PC-3 (cell line): ENCODE results near the gene RPS2. TPM values are rescaled to one million over a fixed set of nuclear protein-coding genes. Genes with fewer than 3 reads are reported as not detected.

Experiments
- ATAC-seq: fragments of 200-7000 bp; cut with Tn5 transposase; 2 replicates; pipeline ENCODE4 v1.9.1; 2020; ENCODE audit warnings: mild to moderate bottlenecking, moderate library complexity
- BruUV-seq: library from RNA; stranded (reverse); fragments of 400-500 nt; replicated peaks from 2 replicates; lab custom pipeline; 2021; lab: Mats Ljungman, UMichigan
- CTCF ChIA-PET: fragments of 300-600 bp; sonication (Branson Sonifier 250); formaldehyde crosslinking; loops from one replicate; lab custom pipeline; 2022; ENCODE audit warnings: antibody characterized with exemption; lab: Charles Lee
- POLR2A ChIA-PET: fragments of 300-600 bp; sonication (Branson Sonifier 250); formaldehyde crosslinking; loops from one replicate; lab custom pipeline; 2022; ENCODE audit warnings: antibody characterized with exemption; ENCODE audit not compliant: unreplicated experiment; lab: Charles Lee
- DNase-seq: peaks from one replicate; pipeline ENCODE4 v3.0.0-alpha.2; 2015
- H2AFZ ChIP-seq: fragments of 300-600 bp; sonication (generic); 2 replicates; pipeline ENCODE4 v1.6.0; 2016; ENCODE audit warnings: antibody characterized with exemption, low read length
- H3F3A ChIP-seq: fragments of 300-600 bp; sonication (generic); one replicate; pipeline ENCODE4 v1.6.0; 2017; ENCODE audit warnings: antibody characterized with exemption, low read length, control low read depth, mild to moderate bottlenecking; ENCODE audit not compliant: unreplicated experiment
- H3K27ac ChIP-seq: fragments of 300-600 bp; sonication (generic); 2 replicates; pipeline ENCODE4 v1.5.1; 2016; ENCODE audit warnings: mild to moderate bottlenecking, low read length
- H3K27me3 ChIP-seq: fragments of 300-600 bp; sonication (generic); 2 replicates; pipeline ENCODE4 v1.6.1; 2016; ENCODE audit warnings: low read length, mixed read lengths
- H3K36me3 ChIP-seq: fragments of 300-600 bp; sonication (generic); 2 replicates; pipeline ENCODE4 v1.6.1; 2016; ENCODE audit warnings: low read depth, mixed run types, low read length, mixed read lengths
- H3K4me1 ChIP-seq: fragments of 300-600 bp; sonication (generic); 2 replicates; pipeline ENCODE4 v1.5.1; 2016; ENCODE audit warnings: low read length; ENCODE audit not compliant: insufficient read depth
- H3K4me2 ChIP-seq: fragments of 300-600 bp; sonication (generic); 2 replicates; pipeline ENCODE4 v1.6.0; 2016; ENCODE audit warnings: low read length
- H3K4me3 ChIP-seq: fragments of 300-600 bp; sonication (generic); 2 replicates; pipeline ENCODE4 v1.5.1; 2016; ENCODE audit warnings: mild to moderate bottlenecking, low read length, mixed read lengths
- H3K79me2 ChIP-seq: fragments of 300-600 bp; sonication (generic); 2 replicates; pipeline ENCODE4 v1.6.1; 2017; ENCODE audit warnings: low read length, mixed read lengths
- H3K9ac ChIP-seq: fragments of 300-600 bp; sonication (generic); 2 replicates; pipeline ENCODE4 v1.6.0; 2016; ENCODE audit warnings: mild to moderate bottlenecking, low read length
- H3K9me2 ChIP-seq: fragments of 300-600 bp; sonication (generic); replicated peaks from 2 replicates; pipeline ENCODE4 v1.6.1; 2016; ENCODE audit warnings: mixed run types, low read length, mixed read lengths
- H3K9me3 ChIP-seq: fragments of 300-600 bp; sonication (generic); 2 replicates; pipeline ENCODE4 v1.6.1; 2016; ENCODE audit warnings: low read length, mixed read lengths
- H4K20me1 ChIP-seq: fragments of 300-600 bp; sonication (generic); 2 replicates; pipeline ENCODE4 v1.6.1; 2016; ENCODE audit warnings: low read length, mixed read lengths
- EZH2 ChIP-seq: fragments of 300-600 bp; sonication (generic); IDR thresholded peaks from one replicate; pipeline ENCODE4 v1.6.1; 2017; ENCODE audit warnings: antibody characterized with exemption, mild to moderate bottlenecking, low read length; ENCODE audit not compliant: unreplicated experiment
- EZH2phosphoT487 ChIP-seq: fragments of 300-600 bp; sonication (generic); IDR thresholded peaks from 2 replicates; pipeline ENCODE4 v1.6.1; 2018; ENCODE audit warnings: mild to moderate bottlenecking, antibody characterized with exemption, low read length, borderline replicate concordance
- intact Hi-C: fragments of 100-400 bp; cut with micrococcal nuclease; formaldehyde crosslinking; loops from 2 replicates; pipeline ENCODE4 v1.9.0; 2023
- total RNA-seq: library from RNA; depleted of rRNA; stranded (reverse); fragments of >200 nt; gene quantifications from 2 replicates; pipeline ENCODE4 v1.2.3, GENCODE V29; 2014
- TF ChIP-seq, protein P1 (sequence below): fragments of 300-600 bp; sonication (generic); conservative IDR thresholded peaks from 2 replicates; pipeline ENCODE4 v1.5.1; 2017; ENCODE audit warnings: antibody characterized with exemption, low read depth, mild to moderate bottlenecking, low read length

The RPS2 gene
- total RNA-seq, 1 experiment from 2014 or later: 2,234 TPM

GRCh38 chr16:1999866-2000514, 35.4 kb upstream of the RPS2 start:
- Histone ChIP-seq H3K4me1 (0 out of 2 replicates have a peak, but pooled peaks cover under 1% of the 10 kb centered on the region), H3K4me2 (no peak overlapping the region), H4K20me1 (peaks cover 11% of the 10 kb centered on the region; the same call in 1 of the 2 replicates), H3K27me3 (no peaks in the 10 kb centered on the region), H3K4me3 (no peak overlapping the region), H3K36me3 (peaks cover 3% of the 10 kb centered on the region; the same call in 1 of the 2 replicates), H3K9ac (no peak overlapping the region), H2AFZ (no peak overlapping the region), H3K9me2 (no peaks in the 10 kb centered on the region), H3K27ac (no peak overlapping the region), H3K9me3 (no peaks in the 10 kb centered on the region), H3F3A (no peaks in the 10 kb centered on the region), H3K79me2 (peaks cover 19% of the 10 kb centered on the region)
- ATAC-seq (no peak), DNase-seq (no peak)
- POLR2A ChIA-PET: no interaction called here
- CTCF ChIA-PET: no interaction called here
- TF ChIP-seq EZH2phosphoT487: no peak
- no peak for TF ChIP-seq EZH2
- TF ChIP-seq, protein P1, sequence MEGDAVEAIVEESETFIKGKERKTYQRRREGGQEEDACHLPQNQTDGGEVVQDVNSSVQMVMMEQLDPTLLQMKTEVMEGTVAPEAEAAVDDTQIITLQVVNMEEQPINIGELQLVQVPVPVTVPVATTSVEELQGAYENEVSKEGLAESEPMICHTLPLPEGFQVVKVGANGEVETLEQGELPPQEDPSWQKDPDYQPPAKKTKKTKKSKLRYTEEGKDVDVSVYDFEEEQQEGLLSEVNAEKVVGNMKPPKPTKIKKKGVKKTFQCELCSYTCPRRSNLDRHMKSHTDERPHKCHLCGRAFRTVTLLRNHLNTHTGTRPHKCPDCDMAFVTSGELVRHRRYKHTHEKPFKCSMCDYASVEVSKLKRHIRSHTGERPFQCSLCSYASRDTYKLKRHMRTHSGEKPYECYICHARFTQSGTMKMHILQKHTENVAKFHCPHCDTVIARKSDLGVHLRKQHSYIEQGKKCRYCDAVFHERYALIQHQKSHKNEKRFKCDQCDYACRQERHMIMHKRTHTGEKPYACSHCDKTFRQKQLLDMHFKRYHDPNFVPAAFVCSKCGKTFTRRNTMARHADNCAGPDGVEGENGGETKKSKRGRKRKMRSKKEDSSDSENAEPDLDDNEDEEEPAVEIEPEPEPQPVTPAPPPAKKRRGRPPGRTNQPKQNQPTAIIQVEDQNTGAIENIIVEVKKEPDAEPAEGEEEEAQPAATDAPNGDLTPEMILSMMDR: no peak
- BruUV-seq: no TSS peak
- intact Hi-C loops: no loop called here

GRCh38 chr16:1998852-1999801, 34.5 kb upstream of the RPS2 start:
- Histone ChIP-seq H4K20me1 (peaks cover 8% of the 10 kb centered on the region; the same call in 1 of the 2 replicates), H3K9ac (no peak overlapping the region), H3K79me2 (peaks cover 11% of the 10 kb centered on the region), H3K4me2 (no peak overlapping the region), H3K9me3 (no peaks in the 10 kb centered on the region), H3K9me2 (no peaks in the 10 kb centered on the region), H3F3A (no peaks in the 10 kb centered on the region), H3K27me3 (no peaks in the 10 kb centered on the region), H3K27ac (no peak overlapping the region), H3K4me3 (no peak overlapping the region), H3K36me3 (peaks cover 3% of the 10 kb centered on the region; the same call in 1 of the 2 replicates), H3K4me1 (no peaks in the 10 kb centered on the region; the same call in 1 of the 2 replicates), H2AFZ (no peak overlapping the region)
- TF ChIP-seq EZH2 (no peak), EZH2phosphoT487 (no peak)
- TF ChIP-seq, protein P1: no peak
- no peak for DNase-seq
- no TSS peak for BruUV-seq
- ChIA-PET POLR2A (no interaction called here), CTCF (no interaction called here)
- intact Hi-C loops: no loop called here
- ATAC-seq: no peak
